BE2C (cell line): Measurements from ENCODE around the gene RNF4.

ENCODE experiments used
- DNase-seq: peaks from one replicate; pipeline ENCODE4 v3.0.0-alpha.2; 2020
- H3K27me3 ChIP-seq: fragments of 250-450 bp; sonication (Bioruptor Pico); 2 replicates; pipeline ENCODE4 v1.5.1; 2020; ENCODE audit warnings: mild to moderate bottlenecking
- H3K36me3 ChIP-seq: fragments of 250-450 bp; sonication (Bioruptor Pico); 2 replicates; pipeline ENCODE4 v1.5.1; 2020; ENCODE audit warnings: mild to moderate bottlenecking
- H3K4me1 ChIP-seq: fragments of 250-450 bp; sonication (Bioruptor Pico); 2 replicates; pipeline ENCODE4 v1.5.1; 2020
- H3K4me3 ChIP-seq: 2 replicates; pipeline ENCODE4 v1.5.1; 2011; ENCODE audit warnings: low read depth, low read length
- H3K9me3 ChIP-seq: fragments of 250-450 bp; sonication (Bioruptor Pico); 2 replicates; pipeline ENCODE4 v1.5.1; 2020
- CTCF ChIP-seq: IDR thresholded peaks from 2 replicates; pipeline ENCODE4 v1.5.1; 2012; ENCODE audit warnings: mild to moderate bottlenecking, low read depth, low read length

Gene RNF4

GRCh38 chr4:2485956-2486355 is 17.1 kb downstream of the RNF4 start:
- no peak for TF ChIP-seq CTCF
- H3K4me1 ChIP-seq: peaks cover 8% of the 10 kb centered on the region
- H3K27me3 ChIP-seq: no peaks in the 10 kb centered on the region
- no peaks in the 10 kb centered on the region for H3K9me3 ChIP-seq
- no peak for DNase-seq
- no peak overlapping the region for H3K4me3 ChIP-seq
- H3K36me3 ChIP-seq: peaks cover 23% of the 10 kb centered on the region

GRCh38 chr4:2486981-2487380 is 18.1 kb downstream of the RNF4 start:
- Histone ChIP-seq H3K27me3 (no peaks in the 10 kb centered on the region), H3K36me3 (peaks cover 33% of the 10 kb centered on the region), H3K4me1 (peaks cover 7% of the 10 kb centered on the region), H3K4me3 (no peak overlapping the region), H3K9me3 (no peaks in the 10 kb centered on the region)
- TF ChIP-seq CTCF: no peak
- no peak for DNase-seq

GRCh38 chr4:2487632-2488031 is 18.7 kb downstream of the RNF4 start:
- Histone ChIP-seq H3K4me3 (no peak overlapping the region), H3K27me3 (no peaks in the 10 kb centered on the region), H3K9me3 (no peaks in the 10 kb centered on the region), H3K4me1 (peaks cover 3% of the 10 kb centered on the region; the same call in 1 of the 2 replicates), H3K36me3 (peaks cover 38% of the 10 kb centered on the region)
- TF ChIP-seq CTCF: no peak
- DNase-seq: no peak

- TF ChIP-seq CTCF: no peak
- DNase-seq: no peak
- H3K4me1 ChIP-seq: peaks cover 3% of the 10 kb centered on the region; the same call in 1 of the 2 replicates
- no peaks in the 10 kb centered on the region for H3K9me3 ChIP-seq
- H3K4me3 ChIP-seq: no peak overlapping the region
- peaks cover 50% of the 10 kb centered on the region for H3K36me3 ChIP-seq
- no peaks in the 10 kb centered on the region for H3K27me3 ChIP-seq
Measured at GRCh38 chr4:2489081-2489805, 20.3 kb downstream of the RNF4 start.

- no peaks in the 10 kb centered on the region for H3K27me3 ChIP-seq
- no peak for DNase-seq
- H3K36me3 ChIP-seq: peaks cover 54% of the 10 kb centered on the region
- no peak for TF ChIP-seq CTCF
- H3K9me3 ChIP-seq: no peaks in the 10 kb centered on the region
- peaks cover 3% of the 10 kb centered on the region; the same call in 1 of the 2 replicates for H3K4me1 ChIP-seq
- no peak overlapping the region for H3K4me3 ChIP-seq
Measured at GRCh38 chr4:2489841-2490552, 21.1 kb downstream of the RNF4 start.

- no peaks in the 10 kb centered on the region for H3K4me1 ChIP-seq
- no peaks in the 10 kb centered on the region for H3K9me3 ChIP-seq
- no peak overlapping the region for H3K4me3 ChIP-seq
- H3K36me3 ChIP-seq: peaks cover 79% of the 10 kb centered on the region
- TF ChIP-seq CTCF: no peak
- no peaks in the 10 kb centered on the region for H3K27me3 ChIP-seq
- no peak for DNase-seq
Measured at GRCh38 chr4:2492970-2493369, 24.1 kb downstream of the RNF4 start.
